ENCODE results near the gene FBH1. TPM values are rescaled to one million over a fixed set of nuclear protein-coding genes. Genes with fewer than 3 reads are reported as not detected.

The FBH1 gene
- total and polyA plus RNA-seq, 8 donors: 74.7 to 96.1 (median 85.0) TPM

DNA sequence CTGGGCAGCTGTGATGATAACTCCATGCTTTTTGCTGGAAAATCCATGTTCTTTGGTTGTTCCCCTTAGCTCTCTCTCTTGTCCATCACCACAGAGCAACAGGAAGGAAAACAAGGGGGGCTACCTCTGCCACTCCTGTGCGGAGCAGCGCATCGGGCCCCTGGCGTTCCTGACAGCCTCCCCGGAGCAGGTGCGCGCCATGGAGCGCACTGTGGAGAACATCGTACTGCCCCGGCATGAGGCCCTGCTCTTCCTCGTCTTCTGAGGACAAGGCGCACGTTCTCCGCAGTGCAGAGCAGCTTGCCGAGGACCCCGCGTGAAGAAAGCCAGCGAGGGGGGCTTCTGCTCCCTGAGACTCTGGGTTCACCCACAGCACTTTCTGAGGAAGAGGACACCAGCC, 47.0 kb downstream of the FBH1 start:
- no peak for DNase-seq

GRCh38 chr10:5938291-5938690, 48.2 kb downstream of the FBH1 start:
- no peak for ATAC-seq

More for the DNA sequence above, 47.0 kb downstream of the FBH1 start:
- no peak for ATAC-seq
- Histone ChIP-seq H3K9me3 (no peaks in the 10 kb centered on the region), H3K27ac (no peak overlapping the region), H3K4me1 (peaks cover 5 to 10% of the 10 kb centered on the region in 2 donors), H3K36me3 (peaks cover 0 to 63% of the 10 kb centered on the region in 2 donors), H3K4me3 (no peak overlapping the region), H3K27me3 (no peaks in the 10 kb centered on the region)
- intact Hi-C loops (cut with DNase I): no loop called here
- TF ChIP-seq CTCF (IDR thresholded peaks at IDR 0.05): no peak

GRCh38 chr10:5940807-5941218, 50.8 kb downstream of the FBH1 start:
- Histone ChIP-seq H3K9me3 (no peaks in the 10 kb centered on the region), H3K27me3 (no peaks in the 10 kb centered on the region), H3K36me3 (peaks cover 0 to 34% of the 10 kb centered on the region in 2 donors), H3K4me3 (no peak overlapping the region), H3K4me1 (peaks cover 17 to 43% of the 10 kb centered on the region in 2 donors), H3K27ac (peak overlapping the region; percentile 89 to 92)
- no peak for TF ChIP-seq CTCF (IDR thresholded peaks at IDR 0.05)
- intact Hi-C loops (cut with DNase I): no loop called here
- no peak for DNase-seq
- no peak for ATAC-seq

More at GRCh38 chr10:5938291-5938690, 48.2 kb downstream of the FBH1 start:
- H3K27me3 ChIP-seq: no peaks in the 10 kb centered on the region
- H3K27ac ChIP-seq: no peak overlapping the region
- intact Hi-C loops (cut with DNase I): no loop called here
- no peaks in the 10 kb centered on the region for H3K9me3 ChIP-seq
- no peak for DNase-seq
- H3K36me3 ChIP-seq: peaks cover 0 to 51% of the 10 kb centered on the region in 2 donors
- H3K4me1 ChIP-seq: peaks cover 8 to 18% of the 10 kb centered on the region in 2 donors
- no peak for TF ChIP-seq CTCF (IDR thresholded peaks at IDR 0.05)
- no peak overlapping the region for H3K4me3 ChIP-seq

- no peak for DNase-seq
- H3K27me3 ChIP-seq: no peaks in the 10 kb centered on the region
- intact Hi-C loops (cut with DNase I): no loop called here
- H3K27ac ChIP-seq: peak overlapping the region; percentile 89 to 92
- H3K9me3 ChIP-seq: no peaks in the 10 kb centered on the region
- no peak for ATAC-seq
- H3K4me3 ChIP-seq: no peak overlapping the region
- H3K4me1 ChIP-seq: peaks cover 17 to 51% of the 10 kb centered on the region in 2 donors
- H3K36me3 ChIP-seq: peaks cover 0 to 26% of the 10 kb centered on the region in 2 donors
- TF ChIP-seq CTCF (IDR thresholded peaks at IDR 0.05): no peak
These were observed 51.5 kb downstream of the FBH1 start for GRCh38 chr10:5941579-5941978.

DNA sequence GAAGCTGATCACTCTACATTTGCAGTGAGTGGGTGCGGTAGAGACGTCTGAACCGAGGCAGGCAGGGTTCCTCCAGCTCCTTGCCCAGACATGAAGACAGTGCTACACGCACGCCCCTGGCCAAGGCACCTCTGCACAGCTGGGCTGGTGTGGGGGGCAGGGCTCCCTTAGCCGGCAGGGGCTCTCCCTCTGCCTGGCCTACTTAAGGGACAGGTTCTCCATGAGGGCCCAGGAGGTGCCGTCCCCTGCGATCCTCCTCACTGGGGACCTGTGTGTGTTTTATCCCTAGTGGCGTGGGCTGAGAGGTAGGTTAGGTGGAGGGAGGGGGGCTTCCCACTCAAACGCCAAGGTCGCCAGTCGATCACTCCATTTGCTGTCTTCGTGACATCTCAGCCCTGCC, 52.0 kb downstream of the FBH1 start:
- no peaks in the 10 kb centered on the region for H3K9me3 ChIP-seq
- DNase-seq: no peak
- intact Hi-C loops (cut with DNase I): no loop called here
- no peak for ATAC-seq
- no peak for TF ChIP-seq CTCF (IDR thresholded peaks at IDR 0.05)
- H3K4me1 ChIP-seq: peaks cover 22 to 55% of the 10 kb centered on the region in 2 donors
- H3K4me3 ChIP-seq: peak overlapping the region in 1 of 2 donors; percentile 4
- no peaks in the 10 kb centered on the region for H3K27me3 ChIP-seq
- H3K36me3 ChIP-seq: peaks cover 0 to 22% of the 10 kb centered on the region in 2 donors
- peak overlapping the region; percentile 89 to 92 for H3K27ac ChIP-seq

Data from left lung (tissue), 10 donors.